GM19468 (cell line): ENCODE data around the gene JAKMIP1.

Experiments used
- ATAC-seq: cut with Tn5 transposase; IDR thresholded peaks from one replicate; pipeline ENCODE4 v1.9.1; 2021; ENCODE audit warnings: mild to moderate bottlenecking, moderate library complexity, moderate number of reproducible peaks; ENCODE audit not compliant: unreplicated experiment; ENCODE audit errors: extremely low read depth

JAKMIP1 gene

GRCh38 chr4:6107886-6108285 is 92.5 kb downstream of the JAKMIP1 start:
- no peak for ATAC-seq

GRCh38 chr4:6107114-6107791 is 93.1 kb downstream of the JAKMIP1 start:
- ATAC-seq: no peak

DNA sequence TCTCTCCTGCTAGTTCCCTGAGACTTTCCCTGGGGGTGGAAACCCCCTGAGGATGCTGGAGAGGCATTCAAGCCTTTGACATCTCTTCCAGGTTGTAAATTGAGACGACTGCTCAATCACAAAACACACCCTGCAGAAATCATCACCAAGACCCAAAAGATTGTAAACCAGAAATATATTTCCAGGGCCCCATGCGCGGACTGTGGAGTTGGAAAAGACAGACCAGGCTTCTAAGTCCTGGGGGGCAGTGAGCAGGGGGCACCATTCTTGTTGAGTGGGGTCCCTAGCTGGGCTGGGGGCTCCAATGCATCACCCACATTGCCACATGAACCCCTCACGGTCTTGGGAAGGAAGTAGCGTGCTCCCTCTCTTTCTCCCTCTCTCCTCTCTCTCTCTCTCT is 94.2 kb downstream of the JAKMIP1 start:
- ATAC-seq: no peak

DNA sequence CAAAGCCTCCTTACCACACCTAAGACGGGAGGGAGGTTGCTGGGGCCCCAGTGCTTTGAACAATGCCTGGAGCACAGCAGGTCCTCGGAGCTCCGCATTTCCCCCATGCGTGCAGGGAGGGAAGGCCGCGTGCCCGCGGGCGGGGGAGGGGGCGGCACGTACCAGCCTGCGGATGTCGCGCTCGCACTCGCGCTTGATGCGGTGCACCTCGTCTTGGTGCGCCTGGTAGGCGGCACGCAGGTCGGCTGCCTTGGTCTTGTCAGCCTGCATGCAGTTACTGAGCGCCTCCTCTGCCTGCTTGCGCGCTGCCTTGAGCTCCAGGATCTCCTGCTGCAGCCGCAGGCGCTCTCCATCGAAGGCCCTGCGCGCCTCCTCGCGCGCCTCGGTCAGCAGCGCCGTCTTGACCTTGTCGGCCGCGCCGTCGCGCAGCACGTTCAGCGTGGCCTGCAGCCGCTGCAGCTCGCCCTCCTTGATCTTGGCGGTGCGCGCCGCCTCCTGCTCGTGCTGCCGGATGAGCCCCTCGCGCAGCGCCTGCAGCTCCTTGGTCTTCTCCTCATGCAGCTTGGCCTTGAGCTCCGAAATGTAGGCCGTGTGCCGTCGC is 94.9 kb downstream of the JAKMIP1 start:
- no peak for ATAC-seq

- ATAC-seq: no peak
Measured at GRCh38 chr4:6104541-6105130, 95.7 kb downstream of the JAKMIP1 start.

DNA sequence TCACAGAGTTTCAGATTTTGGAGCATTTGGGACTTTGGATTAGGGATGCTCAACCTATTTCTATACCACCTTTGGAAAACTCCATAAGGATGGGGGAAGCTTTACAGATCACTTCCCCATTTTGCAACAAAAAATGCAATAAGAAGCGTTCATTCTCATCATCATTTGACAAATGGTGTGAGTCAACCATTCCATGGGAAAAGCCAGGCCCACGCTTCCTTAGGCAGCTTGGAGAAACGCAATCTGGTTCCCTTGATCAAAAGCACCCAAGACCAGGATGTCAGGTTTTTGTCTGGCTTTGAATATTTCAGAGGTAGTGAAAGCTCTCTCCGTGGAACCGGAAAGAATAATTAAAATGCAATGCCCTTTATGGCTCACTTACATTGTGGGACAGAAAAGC is 102.8 kb downstream of the JAKMIP1 start:
- ATAC-seq: no peak

- ATAC-seq: no peak
Measured at GRCh38 chr4:6095897-6096296, 104.5 kb downstream of the JAKMIP1 start.

GRCh38 chr4:6095023-6095752 is 105.2 kb downstream of the JAKMIP1 start:
- no peak for ATAC-seq

GRCh38 chr4:6093671-6094070 is 106.7 kb downstream of the JAKMIP1 start:
- ATAC-seq: no peak

DNA sequence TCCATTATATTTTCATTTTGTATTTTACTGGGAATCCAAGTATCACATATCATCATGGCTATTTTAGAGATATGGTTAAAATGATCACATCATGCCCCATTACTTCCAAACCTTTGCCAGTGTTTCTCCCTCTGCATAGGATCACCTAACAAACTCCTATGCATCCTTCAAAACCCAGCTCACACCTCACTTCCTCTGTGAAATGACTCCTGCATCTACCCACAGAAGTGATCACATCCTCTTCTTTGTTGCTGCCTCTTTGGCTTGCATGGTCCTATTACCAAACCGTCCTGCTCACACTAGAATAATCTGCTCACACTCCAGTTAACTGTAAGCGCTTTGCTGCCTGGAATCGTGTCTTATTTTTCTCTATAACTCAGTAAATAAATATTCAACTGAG is 107.4 kb downstream of the JAKMIP1 start:
- no peak for ATAC-seq

DNA sequence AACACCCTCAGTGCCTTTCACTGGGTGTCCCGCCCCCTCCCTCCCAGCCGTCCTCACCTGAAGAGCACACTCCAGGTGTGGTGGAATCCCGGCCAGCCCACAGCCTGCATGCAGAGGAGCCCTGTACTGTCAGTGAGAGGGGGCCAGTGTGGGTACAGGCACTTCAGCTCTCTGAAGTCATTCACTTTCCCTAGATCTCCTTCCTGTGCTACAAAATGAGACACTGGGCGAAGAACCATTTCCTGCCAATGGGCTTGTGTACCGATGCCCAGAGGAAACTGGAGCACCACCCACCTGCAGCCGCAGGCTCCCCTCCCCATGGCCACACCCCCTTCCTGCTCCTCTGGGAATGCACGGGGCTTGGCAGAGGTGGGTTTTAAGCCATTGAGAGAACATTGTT is 108.2 kb downstream of the JAKMIP1 start:
- no peak for ATAC-seq

DNA sequence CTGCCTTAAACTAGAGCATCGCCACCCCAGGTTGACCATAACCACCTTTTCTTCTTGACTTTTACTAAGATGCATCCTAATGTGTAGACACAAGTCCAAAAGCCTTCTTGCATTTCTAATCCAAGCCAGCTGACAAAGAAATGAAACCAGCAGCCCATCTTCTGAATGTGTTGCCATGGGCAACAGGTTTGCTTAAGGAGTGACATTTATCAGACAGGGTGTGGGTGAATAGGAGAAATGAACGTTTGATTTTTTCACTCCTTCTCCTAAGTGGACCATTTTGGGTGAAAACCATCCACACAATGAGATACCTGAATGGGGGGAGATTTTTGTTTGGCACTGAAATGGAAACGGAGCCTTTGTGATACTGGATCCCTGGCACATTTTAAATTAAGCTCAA is 109.4 kb downstream of the JAKMIP1 start:
- ATAC-seq: no peak

DNA sequence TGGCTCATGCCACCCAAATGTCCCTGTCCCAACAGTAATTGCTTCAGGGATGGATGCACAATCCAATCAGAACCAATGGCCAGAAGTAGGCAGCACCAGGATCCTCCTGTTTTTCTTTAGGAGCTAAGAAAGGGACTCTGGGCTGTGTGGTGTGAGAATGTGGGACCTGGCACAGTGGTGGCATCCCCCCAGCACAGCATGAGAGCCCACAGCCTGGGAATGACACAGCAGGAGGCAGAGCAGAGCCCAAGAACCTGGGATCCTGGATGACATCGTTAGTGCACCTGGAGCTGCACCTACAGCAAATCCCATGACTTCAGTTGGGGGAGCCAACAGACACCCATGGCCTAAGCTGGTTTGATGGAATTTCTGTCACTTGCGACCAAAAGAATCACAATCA is 111.4 kb downstream of the JAKMIP1 start:
- ATAC-seq: no peak

GRCh38 chr4:6087669-6088341 is 112.5 kb downstream of the JAKMIP1 start:
- no peak for ATAC-seq

GRCh38 chr4:6086846-6087245 is 113.5 kb downstream of the JAKMIP1 start:
- ATAC-seq: no peak

GRCh38 chr4:6085691-6086628 is 114.4 kb downstream of the JAKMIP1 start:
- no peak for ATAC-seq

GRCh38 chr4:6085028-6085690 is 115.2 kb downstream of the JAKMIP1 start:
- ATAC-seq: no peak

DNA sequence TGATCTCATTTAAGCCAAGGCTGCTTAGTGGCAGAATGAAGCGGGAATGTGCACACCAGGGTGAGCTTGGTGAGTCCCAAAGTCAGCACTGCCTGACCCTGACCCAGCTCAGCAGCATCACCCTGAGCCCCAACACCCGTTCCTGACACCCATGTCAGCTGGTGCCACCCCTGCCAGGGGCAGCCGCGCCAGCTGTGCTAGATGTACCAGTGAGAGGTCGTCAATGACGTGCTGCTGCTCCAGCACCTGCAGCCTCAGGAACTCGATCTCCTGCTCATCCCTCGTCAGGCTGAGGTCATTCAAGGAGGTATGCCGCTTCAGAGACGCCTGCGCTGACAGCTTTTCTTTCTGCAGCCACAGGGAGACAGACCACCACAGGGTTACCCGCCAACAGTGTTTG is 120.4 kb downstream of the JAKMIP1 start:
- ATAC-seq: no peak

DNA sequence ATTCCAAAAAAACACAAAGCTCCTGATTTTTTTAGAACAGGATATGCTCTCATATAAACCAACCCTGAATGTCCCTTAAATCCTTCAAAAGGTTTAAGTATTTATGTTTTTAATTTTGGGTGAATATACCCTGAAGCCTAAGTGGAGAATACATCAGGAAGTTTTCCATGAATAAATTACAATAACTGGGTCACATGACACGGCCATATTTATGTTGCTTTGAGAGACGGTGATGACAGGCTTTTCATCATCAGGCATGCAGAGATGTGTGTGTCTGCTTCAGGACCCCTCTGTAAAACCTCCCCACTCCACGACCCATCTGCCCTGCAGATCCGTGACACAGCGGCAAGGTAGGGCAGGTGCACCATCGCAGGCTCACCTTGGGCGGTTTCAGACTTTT is 121.8 kb downstream of the JAKMIP1 start:
- no peak for ATAC-seq
